Renal cortical epithelial cell (primary cell): ENCODE measurements around the gene POLD4. TPM values are rescaled to one million over a fixed set of nuclear protein-coding genes. Genes with fewer than 3 reads are reported as not detected.
"Not testable (repeated sequence)": the region's sequence is repeated elsewhere in the genome, so short reads cannot be mapped to it uniquely, and the experiment has no call there.

Experiments used
- DNase-seq: peaks from one replicate; pipeline ENCODE4 v3.0.0-alpha.2; 2011; ENCODE audit warnings: low read depth
- total RNA-seq: library from RNA; depleted of rRNA; stranded (reverse); fragments of >200 nt; gene quantifications from 2 replicates; pipeline ENCODE4 v1.2.3, GENCODE V29; 2014

The POLD4 gene
- total RNA-seq, result 43.9 and 61.6 TPM in 2 replicates

GRCh38 chr11:67353317-67354074, at the start of gene POLD4:
POLD4 (minus strand) TSS chr11:67353546; CDS start chr11:67353399, 147 bp downstream.
- DNase-seq, result peak; percentile 81

GRCh38 chr11:67403085-67403484, 49.7 kb upstream of the POLD4 start:
- DNase-seq, result not testable (repeated sequence)

GRCh38 chr11:67402192-67402839, 49.0 kb upstream of the POLD4 start:
- not testable (repeated sequence) for DNase-seq

GRCh38 chr11:67401495-67402191, 48.3 kb upstream of the POLD4 start, which contains the start of gene PPP1CA:
PPP1CA (minus strand) TSS chr11:67401858; CDS start chr11:67401782, 76 bp downstream.
- peak; percentile 62 for DNase-seq

GRCh38 chr11:67400942-67401494, 47.7 kb upstream of the POLD4 start:
- no peak for DNase-seq

GRCh38 chr11:67400251-67400941, 47.0 kb upstream of the POLD4 start:
- no peak for DNase-seq

GRCh38 chr11:67398661-67399563, 45.6 kb upstream of the POLD4 start:
- DNase-seq, result no peak

GRCh38 chr11:67397986-67398660, 44.8 kb upstream of the POLD4 start:
- DNase-seq, result no peak

GRCh38 chr11:67397536-67397935, 44.2 kb upstream of the POLD4 start:
- DNase-seq, result no peak

- DNase-seq, result no peak
Measured at GRCh38 chr11:67396587-67397389, 43.4 kb upstream of the POLD4 start.

GRCh38 chr11:67396259-67396581, 42.9 kb upstream of the POLD4 start:
- DNase-seq, result no peak

DNA sequence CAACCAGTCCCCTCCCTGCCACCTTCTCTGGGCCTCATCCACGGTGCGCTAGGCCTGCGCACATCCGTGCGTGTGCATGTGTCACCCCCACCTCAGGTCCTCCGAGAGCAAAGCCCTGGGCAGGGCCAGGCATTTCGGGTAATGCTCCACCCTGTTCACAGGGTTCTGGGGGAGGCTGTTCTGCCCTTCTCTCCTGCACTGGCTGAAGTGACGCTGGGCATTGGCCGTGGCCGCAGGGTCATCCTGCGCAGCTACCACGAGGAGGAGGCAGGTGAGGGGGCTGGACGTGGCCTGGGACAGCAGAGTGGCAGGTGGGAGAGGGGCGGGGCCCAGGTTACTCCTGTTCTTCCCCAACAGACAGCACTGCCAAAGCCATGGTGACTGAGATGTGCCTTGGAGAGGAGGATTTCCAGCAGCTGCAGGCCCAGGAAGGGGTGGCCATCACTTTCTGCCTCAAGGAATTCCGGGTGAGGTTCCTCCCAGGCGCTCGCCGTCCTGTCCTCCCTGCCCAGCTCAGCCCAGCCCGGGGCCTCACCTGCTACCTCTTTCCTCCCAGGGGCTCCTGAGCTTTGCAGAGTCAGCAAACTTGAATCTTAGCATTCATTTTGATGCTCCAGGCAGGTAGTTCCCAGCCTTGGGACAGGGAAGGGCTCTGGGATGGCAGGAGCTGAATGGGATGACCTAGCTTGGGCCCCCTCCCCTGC, 42.4 kb upstream of the POLD4 start:
- no peak for DNase-seq

GRCh38 chr11:67393990-67394389, 40.6 kb upstream of the POLD4 start:
- no peak for DNase-seq

DNA sequence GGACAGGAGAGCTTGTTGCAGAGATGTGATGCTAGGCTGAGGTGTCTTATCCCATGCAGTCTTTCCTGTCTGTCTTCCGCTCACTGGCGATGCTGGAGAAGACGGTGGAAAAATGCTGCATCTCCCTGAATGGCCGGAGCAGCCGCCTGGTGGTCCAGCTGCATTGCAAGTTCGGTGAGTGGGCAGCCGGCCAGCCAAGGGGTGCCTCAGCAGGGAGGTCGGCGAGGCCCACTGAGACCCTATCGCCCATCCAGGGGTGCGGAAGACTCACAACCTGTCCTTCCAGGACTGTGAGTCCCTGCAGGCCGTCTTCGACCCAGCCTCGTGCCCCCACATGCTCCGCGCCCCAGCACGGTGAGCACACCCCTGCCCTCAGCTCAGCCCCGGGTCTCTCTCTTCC, 40.1 kb upstream of the POLD4 start:
- no peak for DNase-seq

DNA sequence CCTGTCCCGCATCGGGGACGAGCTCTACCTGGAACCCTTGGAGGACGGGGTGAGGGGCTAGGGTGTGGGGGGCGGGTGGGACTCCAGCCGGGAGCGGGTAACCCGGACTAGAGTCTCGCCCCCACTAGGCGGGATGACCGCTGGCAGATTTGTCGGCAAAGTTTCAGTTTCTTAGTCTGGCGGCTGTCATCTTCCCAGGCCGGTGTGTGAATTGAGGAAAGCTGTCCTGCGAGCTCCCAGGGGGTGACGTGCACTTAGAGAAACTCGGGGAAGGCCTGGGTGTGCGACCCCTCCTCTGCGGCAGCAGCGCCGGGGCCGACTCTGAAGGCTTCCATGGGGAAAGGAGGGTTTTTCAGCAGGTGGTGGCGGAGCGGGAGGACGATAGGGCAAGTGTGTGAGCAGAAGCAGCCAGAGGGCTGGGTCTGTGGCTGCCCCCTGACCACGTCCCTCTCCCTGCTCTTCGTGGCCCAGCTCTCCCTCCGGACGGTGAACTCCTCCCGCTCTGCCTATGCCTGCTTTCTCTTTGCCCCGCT, 38.9 kb upstream of the POLD4 start:
- no peak for DNase-seq

GRCh38 chr11:67391304-67392182, 38.2 kb upstream of the POLD4 start, which contains the start of gene RAD9A:
RAD9A (plus strand) TSS chr11:67391986; CDS start chr11:67392045, 59 bp downstream.
- peak; percentile 76 for DNase-seq

- DNase-seq, result no peak
Measured at GRCh38 chr11:67390947-67391303, 37.6 kb upstream of the POLD4 start.
